Pancreas (tissue), 10 donors: ENCODE data around the gene DBNDD2. TPM values are rescaled to one million over a fixed set of nuclear protein-coding genes. Genes with fewer than 3 reads are reported as not detected.

ENCODE experiments used
- ATAC-seq, 4 donors: fragments of 200-7000 bp; cut with Tn5 transposase; one replicate each; pipeline versions ENCODE4 v1.8.0 to v1.9.1; 2020; ENCODE audit warnings: mild to moderate bottlenecking in 4 of 4, moderate library complexity in 4 of 4
- DNase-seq, 6 donors: peaks; one replicate each; pipeline ENCODE4 v3.0.0-alpha.2; 2020
- FAIRE-seq: peaks from 2 replicates; lab custom pipeline; 2012; peaks lifted over from hg19 to GRCh38; lab: Jason Lieb, UNC
- H3K27ac ChIP-seq, 4 donors: fragments of 200-600 bp; sonication (generic); 1 replicate in 3 of 4; 2 replicates in 1 of 4; pipeline versions ENCODE4 v1.5.0 to v1.8.0; 2020
- H3K27me3 ChIP-seq, 4 donors: fragments of 200-600 bp; one replicate each; pipeline ENCODE4 v1.8.0; 2021
- H3K36me3 ChIP-seq, 3 donors: fragments of 200-600 bp; sonication (generic) in 1 of 3; one replicate each; pipeline versions ENCODE4 v1.5.0 to v1.8.0; 2020 to 2021
- H3K4me1 ChIP-seq, 3 donors: fragments of 200-600 bp; one replicate each; pipeline ENCODE4 v1.8.0; 2021
- H3K4me3 ChIP-seq, 4 donors: fragments of 200-600 bp; sonication (generic) in 2 of 4; one replicate each; pipeline versions ENCODE4 v1.5.0 to v1.8.0; 2020 to 2021
- H3K9me3 ChIP-seq, 4 donors: fragments of 200-600 bp; one replicate each; pipeline ENCODE4 v1.8.0; 2021
- CTCF ChIP-seq, 4 donors: fragments of 200-600 bp; sonication (generic) in 3 of 4; IDR thresholded peaks; one replicate each; pipeline versions ENCODE4 v1.5.0 to v1.8.0; 2021; ENCODE audit warnings: antibody characterized with exemption in 4 of 4
- WGBS, 2 donors: extraction: QIAGEN DNeasy Blood & Tissue Kit; methylation state at CpG; one replicate each; pipeline ENCODE4 v1.1.7; 2013; 5-methylcytosine and 5-hydroxymethylcytosine counted together
- intact Hi-C, 3 donors: fragments of 100-400 bp; cut with DNase I; formaldehyde crosslinking; loops; one replicate each; pipeline versions ENCODE4 v1.11.1 to v1.14.2; 2022
- polyA plus RNA-seq, 2 donors: library from polyadenylated mRNA; stranded (reverse); fragments of 200-250 nt; gene quantifications; one replicate each; pipeline ENCODE4 v1.2.3, GENCODE V29; 2013
- total RNA-seq, 6 donors: library from RNA; stranded (reverse); fragmentation: NEBNext Ultra II Directional in 4 of 6; extraction: Animal tissue kit (Norgen Biotek cat#: 25700) in 4 of 6; gene quantifications; one replicate each; pipeline versions ENCODE4 v1.2.1 to v1.2.4, GENCODE V29; 2021 to 2023
- donor health status: healthy with polysubstance abuse.
- donor health status: DM: no; HTN: no; CAD: no; lungs with moderate emphysema.
- donor health status: DM: no; HTN: no; CAD: no.
- donor health status: control.
- donor health status: control.
- donor health status: Bipolar disorder and iron deficiency.
- donor health status: DM: yes; HTN: yes; CAD: no.
- donor health status: DM: no; HTN: no; CAD: no.
- donor health status: DM: no; HTN: no; CAD: no.
- donor health status: DM: yes; HTN: yes; CAD: no.

DBNDD2 gene
- total and polyA plus RNA-seq, 8 donors: 11.6 to 31.0 (median 18.5) TPM

GRCh38 chr20:45406260-45407066 is 1.6 kb upstream of the DBNDD2 start:
- H3K36me3 ChIP-seq: peaks cover 0 to 6% (median 0%) of the 10 kb centered on the region in 3 donors
- no peaks in the 10 kb centered on the region for H3K27me3 ChIP-seq
- intact Hi-C loops: no loop called here
- H3K4me1 ChIP-seq: peaks cover 0 to 3% (median 0%) of the 10 kb centered on the region in 3 donors
- peak overlapping the region; percentile 42 to 80 (median 60) for H3K27ac ChIP-seq
- H3K9me3 ChIP-seq: no peaks in the 10 kb centered on the region
- DNase-seq (peak; percentile 65 to 88 (median 76)), FAIRE-seq (no peak), ATAC-seq (peak; percentile 84 to 86 (median 86))
- H3K4me3 ChIP-seq: peak overlapping the region; percentile 34 to 95 (median 72)
- no peak for TF ChIP-seq CTCF (IDR thresholded peaks at IDR 0.05)
- 1% methylated on average over 30 to 87 of the region's 87 CpGs for WGBS, 2 donors

- Histone ChIP-seq H3K4me3 (peak overlapping the region; percentile 34 to 95 (median 72)), H3K4me1 (peaks cover 0 to 3% (median 0%) of the 10 kb centered on the region in 3 donors), H3K27ac (peak overlapping the region; percentile 42 to 80 (median 60)), H3K36me3 (peaks cover 0 to 6% (median 0%) of the 10 kb centered on the region in 3 donors), H3K27me3 (no peaks in the 10 kb centered on the region), H3K9me3 (no peaks in the 10 kb centered on the region)
- intact Hi-C loops: no loop called here
- ATAC-seq (peak; percentile 50 to 66 (median 63)), FAIRE-seq (no peak), DNase-seq (peak in 4 of 6 donors; percentile 32 to 84 (median 62))
- no peak for TF ChIP-seq CTCF (IDR thresholded peaks at IDR 0.05)
- WGBS, 2 donors: 21% methylated on average over 30 of the region's 30 CpGs
Measured at GRCh38 chr20:45407067-45407745, 883 bp upstream of the DBNDD2 start.

GRCh38 chr20:45408646-45409213 is 641 bp downstream of the DBNDD2 start:
- no peak for TF ChIP-seq CTCF (IDR thresholded peaks at IDR 0.05)
- Histone ChIP-seq H3K9me3 (no peaks in the 10 kb centered on the region), H3K4me1 (peaks cover 0 to 3% (median 0%) of the 10 kb centered on the region in 3 donors), H3K36me3 (peaks cover 0 to 6% (median 0%) of the 10 kb centered on the region in 3 donors), H3K4me3 (no peak overlapping the region), H3K27me3 (no peaks in the 10 kb centered on the region), H3K27ac (no peak overlapping the region)
- DNase-seq: no peak
- WGBS, 2 donors: 78 to 82% methylated on average over 7 of the region's 7 CpGs
- FAIRE-seq: no peak
- intact Hi-C loops: no loop called here
- ATAC-seq: no peak

- intact Hi-C loops: no loop called here
- ATAC-seq: no peak
- Histone ChIP-seq H3K9me3 (no peaks in the 10 kb centered on the region), H3K27me3 (no peaks in the 10 kb centered on the region), H3K4me1 (peaks cover 0 to 3% (median 0%) of the 10 kb centered on the region in 3 donors), H3K4me3 (no peak overlapping the region), H3K27ac (no peak overlapping the region), H3K36me3 (peaks cover 0 to 6% (median 0%) of the 10 kb centered on the region in 3 donors)
- no peak for DNase-seq
- 87 to 90% methylated on average over 7 of the region's 7 CpGs for WGBS, 2 donors
- TF ChIP-seq CTCF (IDR thresholded peaks at IDR 0.05): no peak
- no peak for FAIRE-seq
Measured at GRCh38 chr20:45409521-45410272, 1.6 kb downstream of the DBNDD2 start.
